ENCODE measurements around the gene LDB3.

LDB3 gene

DNA sequence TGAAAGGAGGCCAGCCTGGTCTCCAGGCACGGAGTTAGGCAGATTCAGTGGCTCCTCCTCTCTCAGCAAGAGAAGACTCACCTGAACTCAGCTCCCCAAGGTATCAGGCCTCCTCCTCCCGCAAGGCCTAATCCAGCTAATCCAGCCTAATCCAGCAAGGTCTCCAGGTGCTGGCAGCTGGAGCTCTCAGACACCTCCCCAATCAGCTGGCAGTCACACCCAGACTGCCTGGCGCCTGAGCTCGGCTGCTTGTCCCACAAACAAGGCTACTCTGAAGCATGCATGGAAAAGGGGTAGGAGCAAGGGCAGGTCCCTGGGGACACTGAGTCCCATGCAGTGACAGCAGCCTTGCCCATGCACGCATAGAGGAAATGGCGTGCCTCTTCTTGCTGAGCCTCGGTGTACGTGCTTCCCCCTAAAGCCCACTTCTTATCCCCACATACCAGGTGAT is 17.3 kb upstream of the LDB3 start:
- DNase-seq (ENCODE audit: low read depth) = no peak

DNA sequence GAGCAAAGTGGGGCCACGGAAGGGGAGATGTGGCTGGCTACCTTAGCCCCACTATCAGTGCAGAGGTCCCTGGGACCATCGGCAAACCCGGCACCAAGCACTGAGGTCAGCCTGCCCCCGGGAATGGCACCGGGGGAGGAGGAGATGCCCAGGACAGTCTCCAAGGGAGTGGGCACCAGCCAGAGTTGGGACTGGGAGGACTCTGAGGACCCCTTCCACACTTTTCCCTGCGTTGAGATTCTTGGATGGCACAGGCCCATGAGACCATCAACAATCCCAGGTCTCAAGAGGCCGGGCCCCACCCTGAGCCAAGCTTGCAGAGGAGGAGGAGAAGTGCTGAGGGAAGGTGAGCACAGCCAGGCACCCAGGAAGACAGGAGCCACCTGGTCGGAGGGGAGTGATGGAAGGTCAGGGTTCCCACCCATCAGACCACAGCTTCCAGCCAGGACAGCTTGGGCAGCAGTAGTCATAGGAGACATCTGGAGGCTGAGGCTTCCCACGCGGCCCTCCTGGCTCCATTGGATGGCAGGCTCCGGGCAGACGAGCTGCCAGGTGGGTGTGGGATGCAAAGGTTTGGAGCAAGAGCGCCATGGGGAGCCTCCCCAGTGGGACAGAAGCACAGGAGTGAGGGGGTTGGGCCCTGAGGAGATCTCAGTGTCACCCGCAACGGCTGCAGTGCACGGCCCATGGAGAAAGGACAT is 16.5 kb upstream of the LDB3 start:
- no peak for DNase-seq (ENCODE audit: low read depth)

GRCh38 chr10:86652361-86653202 is 15.7 kb upstream of the LDB3 start:
- DNase-seq (ENCODE audit: low read depth) = no peak

- DNase-seq (ENCODE audit: low read depth) = no peak
These were observed 14.9 kb upstream of the LDB3 start for GRCh38 chr10:86653379-86653778.

GRCh38 chr10:86653987-86654386 is 14.3 kb upstream of the LDB3 start:
- no peak for DNase-seq (ENCODE audit: low read depth)

DNA sequence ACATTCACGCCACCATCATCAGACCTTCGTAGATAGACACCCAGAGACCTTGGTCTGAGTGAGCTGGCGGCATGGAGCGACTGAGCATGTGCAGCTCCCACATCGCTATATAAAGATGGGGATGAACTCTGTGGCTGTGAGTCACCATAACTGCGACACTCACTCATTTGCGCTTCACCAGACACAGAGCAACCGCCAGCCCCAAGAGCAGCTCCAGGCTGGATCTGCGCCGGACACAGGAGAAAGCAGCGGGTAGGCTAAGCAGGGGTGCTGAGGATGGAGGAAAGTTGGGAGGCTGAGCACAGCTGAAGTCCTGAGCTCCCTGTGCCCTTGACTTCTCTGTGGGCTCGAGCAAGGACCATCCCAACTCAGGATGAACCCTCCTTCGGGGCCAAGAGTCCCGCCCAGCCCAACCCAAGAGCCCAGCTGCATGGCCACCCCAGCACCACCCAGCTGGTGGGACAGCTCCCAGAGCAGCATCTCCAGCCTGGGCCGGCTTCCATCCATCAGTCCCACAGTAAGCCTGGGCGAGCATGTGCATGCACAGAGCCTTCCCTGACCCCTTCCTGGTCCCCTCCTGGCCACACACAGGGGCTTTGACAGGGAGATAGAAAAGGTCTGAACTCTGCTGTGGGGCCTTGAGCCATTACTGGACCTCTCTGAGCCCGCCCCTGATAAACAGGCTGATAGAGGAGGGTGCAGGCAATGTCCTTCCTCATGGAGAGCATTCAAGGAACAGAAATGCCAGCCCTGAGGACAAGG is 13.7 kb upstream of the LDB3 start, which contains the start of gene OPN4:
Gene OPN4, plus strand, starts transcription at position 137 of the 762 bp plus-strand sequence. Its CDS starts 237 bp downstream, at position 374.
- no peak for DNase-seq (ENCODE audit: low read depth)

DNA sequence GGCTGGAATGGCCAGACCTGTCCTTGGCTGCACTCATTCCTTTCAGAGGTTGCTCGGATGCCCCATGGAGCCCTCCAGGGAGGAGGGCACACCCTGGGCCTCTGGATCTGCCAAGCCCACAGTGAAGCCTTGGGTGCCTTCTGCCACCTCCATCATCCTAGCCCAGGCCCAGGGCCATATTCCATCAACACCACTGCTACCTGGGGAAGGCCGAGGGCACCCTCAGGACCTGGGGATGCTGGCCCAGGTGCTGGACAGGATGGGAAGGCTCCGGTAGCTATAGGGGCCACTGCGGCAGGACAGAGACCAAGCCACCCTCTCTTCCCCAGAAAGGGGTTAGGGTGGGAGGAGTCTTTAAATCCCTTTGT is 13.2 kb upstream of the LDB3 start:
- no peak for DNase-seq (ENCODE audit: low read depth)

DNA sequence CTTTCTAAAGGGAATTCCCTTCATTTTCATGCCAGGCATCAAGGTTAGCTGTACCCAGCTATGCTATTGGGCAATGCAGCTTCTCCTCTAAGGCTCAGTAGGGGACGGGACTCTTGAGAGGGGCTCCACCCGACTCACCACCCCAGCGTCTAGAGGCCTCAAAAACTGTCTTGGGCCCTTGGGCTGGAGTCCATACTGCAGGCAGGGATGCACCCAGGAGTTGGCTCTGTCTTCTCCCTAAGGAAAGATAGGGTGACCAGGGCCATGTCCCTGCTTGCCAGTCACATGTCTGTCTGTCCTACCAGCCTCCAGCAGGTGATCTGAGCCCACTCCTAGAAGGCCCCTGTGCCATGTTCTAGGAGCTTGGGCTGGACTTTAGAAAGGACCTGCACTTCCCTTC is 12.7 kb upstream of the LDB3 start:
- DNase-seq (ENCODE audit: low read depth) = no peak

DNA sequence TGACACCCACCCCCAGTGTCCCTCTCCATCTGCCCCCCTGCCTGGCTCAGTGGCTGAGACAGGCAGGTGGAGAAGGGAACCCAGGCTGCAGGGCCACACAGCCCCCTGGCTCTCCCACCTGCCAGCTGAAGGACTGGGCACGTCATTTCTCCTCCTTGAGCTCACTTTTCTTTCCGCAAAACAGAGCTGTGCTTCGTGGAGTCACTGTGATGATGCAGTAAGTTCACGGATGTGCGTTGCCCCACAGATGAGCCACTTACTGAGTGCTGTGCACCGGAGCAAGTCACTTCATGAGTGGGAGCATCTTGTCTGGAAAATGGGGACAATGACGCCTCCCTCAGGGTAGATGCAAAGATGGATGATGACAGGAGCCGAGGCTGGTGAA is 11.3 kb upstream of the LDB3 start:
- DNase-seq (ENCODE audit: low read depth) = no peak

DNA sequence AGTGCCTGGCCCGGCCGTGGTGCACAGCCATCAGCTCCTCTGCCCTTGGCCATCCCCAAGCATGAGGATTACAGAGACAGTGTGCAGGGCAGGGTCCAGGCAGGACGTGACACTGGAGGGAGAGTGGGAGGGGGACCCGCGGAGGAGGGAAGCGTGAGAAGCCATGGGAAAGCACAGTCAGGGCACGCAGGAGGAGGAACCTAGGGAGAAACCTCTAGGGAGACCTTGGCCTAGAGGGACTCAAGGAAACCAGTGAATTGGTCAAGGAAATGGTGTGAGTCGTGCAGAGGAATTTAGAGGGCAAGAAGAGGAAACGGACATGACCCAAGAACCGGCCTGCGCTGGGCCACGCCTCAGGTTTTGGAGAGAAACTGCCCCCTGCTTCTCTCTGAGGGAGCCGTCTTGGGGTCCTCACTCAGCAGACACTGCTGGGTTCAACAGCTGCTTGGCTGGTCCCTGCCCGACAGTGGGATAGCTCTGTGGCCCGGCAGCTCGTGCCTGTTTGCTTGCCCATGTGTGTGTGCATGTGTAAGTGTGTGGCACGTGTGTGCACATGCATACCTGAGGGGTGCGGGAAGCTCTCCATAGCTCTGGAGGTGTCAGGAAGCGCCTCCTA is 10.8 kb upstream of the LDB3 start:
- DNase-seq (ENCODE audit: low read depth) = no peak

- no peak for DNase-seq (ENCODE audit: low read depth)
These were observed 10.0 kb upstream of the LDB3 start for GRCh38 chr10:86658261-86658741.

- no peak for DNase-seq (ENCODE audit: low read depth)
These were observed 9.6 kb upstream of the LDB3 start for GRCh38 chr10:86658751-86659150.

GRCh38 chr10:86659161-86659691 is 9.1 kb upstream of the LDB3 start:
- no peak for DNase-seq (ENCODE audit: low read depth)

DNA sequence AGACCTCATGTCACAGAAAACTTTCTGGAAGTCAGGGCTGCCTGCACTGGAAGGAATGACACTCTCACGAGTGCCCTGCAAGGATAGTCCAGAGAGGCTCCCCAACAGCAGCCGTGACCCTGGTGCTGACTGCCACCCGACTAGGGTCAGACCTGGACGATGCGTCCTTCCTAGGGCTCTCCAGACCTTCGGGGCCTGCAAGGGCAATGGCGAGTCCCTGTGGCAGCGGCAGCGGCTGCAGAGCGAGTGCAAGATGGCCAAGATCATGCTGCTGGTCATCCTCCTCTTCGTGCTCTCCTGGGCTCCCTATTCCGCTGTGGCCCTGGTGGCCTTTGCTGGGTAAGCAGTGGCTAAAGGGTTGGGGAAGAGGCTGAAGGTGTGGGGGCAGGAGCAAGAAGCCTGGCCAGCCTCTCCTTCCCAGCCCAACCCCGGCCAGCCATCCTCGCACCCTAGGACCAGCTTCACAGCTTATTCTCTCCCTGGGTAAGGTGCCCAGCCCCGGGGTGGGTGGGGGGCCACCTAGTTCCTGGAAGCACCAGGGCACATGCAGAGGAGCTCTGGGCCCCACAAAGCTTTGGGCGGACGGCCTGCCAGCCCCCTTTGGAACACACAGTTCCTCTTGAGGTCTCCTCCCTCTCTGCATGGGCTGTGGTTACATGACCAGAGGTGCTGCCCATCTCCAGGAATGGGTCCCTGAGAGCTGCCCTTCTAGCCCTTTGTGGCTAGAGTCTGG is 8.4 kb upstream of the LDB3 start:
- no peak for DNase-seq (ENCODE audit: low read depth)

DNA sequence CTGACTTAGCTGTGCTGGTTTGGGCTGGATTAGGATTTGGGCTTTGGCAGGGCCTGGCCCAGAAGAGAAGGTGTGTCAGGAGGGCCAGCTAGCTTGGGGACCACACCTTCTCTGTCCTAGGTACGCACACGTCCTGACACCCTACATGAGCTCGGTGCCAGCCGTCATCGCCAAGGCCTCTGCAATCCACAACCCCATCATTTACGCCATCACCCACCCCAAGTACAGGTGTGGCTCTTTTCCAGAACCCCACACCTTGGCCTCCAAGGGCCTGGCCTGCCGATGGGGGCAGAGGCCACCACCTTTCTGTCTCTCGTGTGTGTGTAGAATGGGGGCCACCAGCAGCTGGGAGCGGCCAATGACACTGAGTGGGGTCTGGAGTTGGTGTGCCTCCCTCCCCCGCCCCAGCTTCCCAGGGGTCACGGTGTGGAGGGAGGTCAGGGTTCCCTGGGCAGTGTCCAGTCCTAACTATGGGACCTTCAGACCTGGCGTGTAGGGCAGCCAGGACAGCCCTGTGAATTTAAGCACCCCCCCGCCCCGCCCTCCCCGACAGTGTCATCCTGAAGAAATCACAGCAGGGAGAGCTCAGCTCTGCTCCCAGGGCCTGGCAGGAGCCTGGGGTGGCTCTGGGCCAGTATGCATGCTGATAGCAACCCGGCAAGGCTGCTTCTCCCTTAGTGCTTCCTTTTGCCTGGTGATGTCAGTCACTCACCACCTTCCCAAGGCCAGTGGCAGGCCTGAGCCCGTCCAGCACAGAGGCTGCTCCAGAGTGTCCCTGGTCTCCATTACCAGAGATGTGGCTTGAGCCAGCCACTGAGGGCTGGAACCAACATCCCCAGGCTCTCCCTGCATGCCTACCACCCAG is 6.9 kb upstream of the LDB3 start:
- DNase-seq (ENCODE audit: low read depth) = no peak

DNA sequence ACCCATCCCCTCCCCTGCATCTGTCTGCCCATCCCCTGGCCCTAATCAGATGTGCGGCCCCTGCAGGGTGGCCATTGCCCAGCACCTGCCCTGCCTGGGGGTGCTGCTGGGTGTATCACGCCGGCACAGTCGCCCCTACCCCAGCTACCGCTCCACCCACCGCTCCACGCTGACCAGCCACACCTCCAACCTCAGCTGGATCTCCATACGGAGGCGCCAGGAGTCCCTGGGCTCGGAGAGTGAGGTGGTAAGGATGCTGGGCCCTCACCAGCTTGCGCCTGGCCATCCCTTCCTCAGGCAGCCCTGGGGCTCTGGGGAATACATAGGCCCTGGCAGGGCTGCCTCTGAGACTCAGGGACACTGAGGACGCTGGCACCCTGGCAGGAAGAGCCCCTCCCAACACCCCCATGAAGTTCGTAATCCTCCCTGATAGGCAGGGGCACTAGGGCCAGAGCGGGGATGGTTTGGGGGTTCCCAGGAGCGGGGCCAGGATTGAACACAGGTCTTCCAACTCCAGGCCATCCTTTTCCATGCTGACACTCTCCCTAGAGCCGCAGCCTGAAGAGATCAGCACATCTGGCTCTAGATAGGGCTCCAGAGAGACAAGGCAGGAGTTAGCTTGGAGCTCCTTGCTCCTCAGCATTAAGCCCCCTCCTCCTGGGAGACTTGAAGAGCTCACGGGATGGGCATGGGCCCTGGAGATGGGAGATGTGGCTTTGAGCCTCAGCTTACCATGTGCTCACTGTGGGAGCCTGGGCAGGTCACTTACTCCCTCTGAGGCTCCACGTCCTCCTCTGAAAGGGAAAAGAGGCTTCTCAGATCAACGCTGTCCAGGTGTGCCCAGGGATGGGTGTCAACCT is 5.9 kb upstream of the LDB3 start:
- DNase-seq (ENCODE audit: low read depth) = no peak

DNA sequence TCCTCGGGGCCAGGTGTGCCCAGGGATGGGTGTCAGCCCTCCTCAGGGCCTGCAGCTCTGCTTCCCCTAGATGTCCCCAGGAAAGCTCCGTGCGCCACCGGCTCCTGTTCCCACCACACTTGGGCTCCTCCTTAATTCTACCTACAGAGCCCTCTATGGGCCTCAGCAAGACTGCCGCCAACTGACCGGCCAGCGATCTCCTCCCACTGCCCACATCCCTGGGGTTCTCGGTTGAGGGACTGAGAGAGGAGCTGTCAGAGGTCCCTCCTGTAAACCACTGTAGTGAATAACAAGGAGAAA is 5.3 kb upstream of the LDB3 start:
- DNase-seq (ENCODE audit: low read depth) = no peak

GRCh38 chr10:86663576-86664339 is 4.6 kb upstream of the LDB3 start:
- DNase-seq (ENCODE audit: low read depth) = no peak

All from stimulated activated CD8-positive, alpha-beta memory T cell treated with anti-CD3 and anti-CD28 coated beads, Interleukin-15, amount 100 ng/mL, for 1 hour (primary cell).